Measurements from ENCODE around the gene APC2. TPM values are rescaled to one million over a fixed set of nuclear protein-coding genes. Genes with fewer than 3 reads are reported as not detected.

The APC2 gene
- polyA plus RNA-seq, 4 donors: 0.58 to 2.1 (median 0.81) TPM; not detected in 1

DNA sequence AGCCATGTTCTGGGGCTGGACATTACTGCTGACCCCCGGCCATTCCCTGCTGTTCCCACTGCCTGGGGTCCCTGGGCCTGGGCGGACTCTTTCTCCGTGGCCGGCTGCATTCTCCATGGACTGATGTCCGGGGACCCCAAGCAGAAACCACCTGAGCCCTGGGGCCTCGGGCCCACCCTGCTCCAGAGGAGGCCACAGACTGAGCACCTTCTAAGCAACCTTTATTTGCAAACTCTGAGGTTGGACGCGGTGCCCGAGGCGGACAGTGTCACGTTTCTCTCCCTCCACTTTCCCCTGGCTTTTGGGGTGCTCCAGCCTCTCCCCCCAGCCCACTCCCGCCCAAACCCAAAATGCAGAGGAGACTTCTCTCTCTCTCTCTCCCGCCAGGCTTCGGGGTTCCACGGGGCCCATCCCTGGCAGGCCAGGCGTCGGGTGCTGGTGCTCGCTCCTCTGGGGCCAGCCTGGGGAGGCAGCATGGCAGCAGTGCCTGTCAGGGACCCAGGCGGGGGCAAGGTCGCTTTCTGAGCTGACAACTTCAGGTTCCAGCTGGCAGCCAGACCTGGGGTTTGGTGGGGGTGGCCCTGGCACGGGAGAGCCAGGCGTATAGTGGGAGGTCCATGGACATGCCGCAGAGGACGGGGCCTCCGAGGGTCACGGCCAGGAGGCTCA is 31.4 kb downstream of the APC2 start:
- Histone ChIP-seq H3K36me3 (ENCODE audit: control insufficient read depth in 3 of 3, insufficient read depth in 2 of 3, low read depth in 1 of 3, low read length in 3 of 3) (peaks cover 0 to 9% (median under 1%) of the 10 kb centered on the region in 3 donors), H3K4me1 (ENCODE audit: control insufficient read depth in 3 of 3, insufficient read depth in 2 of 3, low read depth in 1 of 3, low read length in 2 of 3) (peaks cover 0 to 4% (median 0%) of the 10 kb centered on the region in 3 donors), H3K27me3 (ENCODE audit: control insufficient read depth in 3 of 3, insufficient read depth in 3 of 3, low read length in 3 of 3) (no peaks in the 10 kb centered on the region), H3K9me3 (ENCODE audit: control insufficient read depth in 2 of 2, insufficient read depth in 1 of 2, low read depth in 1 of 2, low read length in 1 of 2) (no peaks in the 10 kb centered on the region), H3K4me3 (ENCODE audit: low read depth in 1 of 3, low read length in 3 of 3) (no peak overlapping the region), H3K27ac (ENCODE audit: low read depth in 1 of 3, low read length in 2 of 3) (no peak overlapping the region)
- FAIRE-seq (no peak), DNase-seq (no peak)
- WGBS, 3 donors: 83 to 86% (median 84%) methylated on average over 24 to 26 of the region's 26 CpGs

DNA sequence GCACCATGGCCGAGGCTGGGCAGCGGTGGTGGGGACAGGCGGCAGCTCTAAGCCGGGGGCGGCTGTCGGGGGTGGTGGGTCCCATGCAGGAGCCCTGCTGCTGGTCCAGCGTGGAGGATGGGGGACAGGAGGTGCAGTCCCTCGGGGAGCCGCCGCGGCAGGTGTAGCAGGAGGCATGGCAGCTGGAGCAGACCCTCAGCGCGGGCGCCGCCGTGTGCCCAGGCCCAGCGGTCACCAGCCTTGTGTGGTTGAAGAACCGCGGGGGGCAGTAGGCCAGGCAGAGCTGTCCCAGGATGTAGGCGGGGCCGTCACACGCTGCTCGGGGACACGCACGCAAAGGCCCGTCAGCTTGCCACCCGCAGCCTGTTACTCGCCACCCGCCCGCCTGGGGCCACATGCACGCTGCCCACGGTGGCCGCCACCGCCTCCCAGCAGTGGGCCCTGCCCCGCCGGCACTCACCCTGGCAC is 32.0 kb downstream of the APC2 start:
- Histone ChIP-seq H3K4me1 (ENCODE audit: control insufficient read depth in 3 of 3, insufficient read depth in 2 of 3, low read depth in 1 of 3, low read length in 2 of 3) (peaks cover 0 to 4% (median 0%) of the 10 kb centered on the region in 3 donors), H3K4me3 (ENCODE audit: low read depth in 1 of 3, low read length in 3 of 3) (no peak overlapping the region), H3K27ac (ENCODE audit: low read depth in 1 of 3, low read length in 2 of 3) (no peak overlapping the region), H3K9me3 (ENCODE audit: control insufficient read depth in 2 of 2, insufficient read depth in 1 of 2, low read depth in 1 of 2, low read length in 1 of 2) (no peaks in the 10 kb centered on the region), H3K36me3 (ENCODE audit: control insufficient read depth in 3 of 3, insufficient read depth in 2 of 3, low read depth in 1 of 3, low read length in 3 of 3) (peaks cover 0 to 5% (median 0%) of the 10 kb centered on the region in 3 donors), H3K27me3 (ENCODE audit: control insufficient read depth in 3 of 3, insufficient read depth in 3 of 3, low read length in 3 of 3) (no peaks in the 10 kb centered on the region)
- FAIRE-seq: no peak
- DNase-seq: no peak
- 89 to 94% (median 93%) methylated on average over 27 to 36 of the region's 36 CpGs for WGBS, 3 donors

- FAIRE-seq: no peak
- Histone ChIP-seq H3K36me3 (ENCODE audit: control insufficient read depth in 3 of 3, insufficient read depth in 2 of 3, low read depth in 1 of 3, low read length in 3 of 3) (no peaks in the 10 kb centered on the region), H3K27me3 (ENCODE audit: control insufficient read depth in 3 of 3, insufficient read depth in 3 of 3, low read length in 3 of 3) (no peaks in the 10 kb centered on the region), H3K9me3 (ENCODE audit: control insufficient read depth in 2 of 2, insufficient read depth in 1 of 2, low read depth in 1 of 2, low read length in 1 of 2) (no peaks in the 10 kb centered on the region), H3K27ac (ENCODE audit: low read depth in 1 of 3, low read length in 2 of 3) (no peak overlapping the region), H3K4me3 (ENCODE audit: low read depth in 1 of 3, low read length in 3 of 3) (no peak overlapping the region), H3K4me1 (ENCODE audit: control insufficient read depth in 3 of 3, insufficient read depth in 2 of 3, low read depth in 1 of 3, low read length in 2 of 3) (peaks cover 0 to 4% (median 0%) of the 10 kb centered on the region in 3 donors)
- WGBS, 3 donors: 82 to 85% (median 84%) methylated on average over 28 to 37 of the region's 37 CpGs
- no peak for DNase-seq
Measured at GRCh38 chr19:1482361-1483130, 32.6 kb downstream of the APC2 start.

DNA sequence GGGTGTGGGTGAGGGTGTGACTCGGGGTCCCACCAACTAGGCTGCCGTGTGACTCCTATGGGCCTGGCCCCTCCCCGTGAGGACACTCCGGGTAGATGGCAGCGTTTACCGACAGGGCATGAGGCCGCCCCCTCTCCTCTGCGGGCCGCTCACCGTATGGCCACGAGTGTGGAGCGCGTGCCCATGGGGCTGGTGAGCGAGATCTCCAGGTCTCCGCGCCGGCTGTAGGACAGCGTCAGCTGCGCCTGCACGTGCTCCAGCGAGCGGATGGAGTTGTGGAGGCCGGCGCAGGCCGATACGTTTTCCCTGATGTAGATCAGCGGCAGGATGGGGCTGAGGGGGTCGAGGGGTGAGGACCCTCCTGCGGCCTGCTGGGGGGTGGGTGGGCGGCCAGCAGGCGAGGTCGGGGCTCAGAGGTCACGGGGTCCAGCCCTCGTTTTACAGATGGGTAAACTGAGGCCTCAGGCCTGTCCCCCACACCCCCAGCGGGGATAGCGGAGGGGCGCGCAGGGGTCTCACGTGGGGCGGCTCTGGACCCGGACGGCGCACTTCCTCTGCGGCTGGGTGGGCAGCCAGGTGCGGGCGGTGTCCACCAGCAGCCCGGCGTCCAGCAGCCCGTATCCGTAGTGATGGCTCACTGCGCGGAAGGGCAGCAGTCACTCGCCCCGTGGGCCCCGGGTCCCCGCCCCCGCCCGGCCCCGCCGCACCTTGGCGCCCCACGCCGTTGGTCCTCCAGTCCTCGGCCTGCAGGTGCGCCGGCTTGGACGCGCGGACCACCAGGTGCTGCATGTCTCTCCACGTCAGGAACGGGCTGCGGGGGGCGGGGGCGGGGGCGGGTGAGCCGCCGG is 33.4 kb downstream of the APC2 start:
- WGBS, 3 donors: 93 to 95% (median 94%) methylated on average over 64 to 77 of the region's 77 CpGs
- Histone ChIP-seq H3K27me3 (ENCODE audit: control insufficient read depth in 3 of 3, insufficient read depth in 3 of 3, low read length in 3 of 3) (no peaks in the 10 kb centered on the region), H3K9me3 (ENCODE audit: control insufficient read depth in 2 of 2, insufficient read depth in 1 of 2, low read depth in 1 of 2, low read length in 1 of 2) (no peaks in the 10 kb centered on the region), H3K4me3 (ENCODE audit: low read depth in 1 of 3, low read length in 3 of 3) (no peak overlapping the region), H3K36me3 (ENCODE audit: control insufficient read depth in 3 of 3, insufficient read depth in 2 of 3, low read depth in 1 of 3, low read length in 3 of 3) (no peaks in the 10 kb centered on the region), H3K4me1 (ENCODE audit: control insufficient read depth in 3 of 3, insufficient read depth in 2 of 3, low read depth in 1 of 3, low read length in 2 of 3) (peaks cover 0 to 4% (median 0%) of the 10 kb centered on the region in 3 donors), H3K27ac (ENCODE audit: low read depth in 1 of 3, low read length in 2 of 3) (no peak overlapping the region)
- DNase-seq (no peak), FAIRE-seq (no peak)

DNA sequence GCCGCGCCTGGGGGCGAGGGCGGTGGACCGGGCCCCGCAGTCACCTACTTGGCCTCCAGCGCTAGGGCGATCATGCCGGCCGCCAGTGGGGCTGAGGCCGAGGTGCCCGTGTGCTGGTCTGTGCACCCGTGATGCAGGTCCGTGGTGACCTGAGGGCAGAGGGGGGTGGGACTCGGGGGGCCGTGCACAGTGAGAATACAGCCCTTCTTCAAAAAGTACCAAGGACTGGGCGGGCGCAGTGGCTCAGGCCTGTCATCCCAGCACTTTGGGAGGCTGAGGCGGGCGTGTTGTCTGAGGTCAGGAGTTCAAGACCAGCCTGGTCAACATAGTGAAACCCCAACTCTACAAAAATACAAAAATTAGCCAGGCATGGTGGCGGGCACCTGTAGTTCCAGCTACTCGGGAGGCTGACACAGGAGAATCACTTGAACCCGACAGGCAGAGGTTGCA is 34.1 kb downstream of the APC2 start:
- Histone ChIP-seq H3K27ac (ENCODE audit: low read depth in 1 of 3, low read length in 2 of 3) (no peak overlapping the region), H3K27me3 (ENCODE audit: control insufficient read depth in 3 of 3, insufficient read depth in 3 of 3, low read length in 3 of 3) (no peaks in the 10 kb centered on the region), H3K36me3 (ENCODE audit: control insufficient read depth in 3 of 3, insufficient read depth in 2 of 3, low read depth in 1 of 3, low read length in 3 of 3) (no peaks in the 10 kb centered on the region), H3K4me3 (ENCODE audit: low read depth in 1 of 3, low read length in 3 of 3) (no peak overlapping the region), H3K4me1 (ENCODE audit: control insufficient read depth in 3 of 3, insufficient read depth in 2 of 3, low read depth in 1 of 3, low read length in 2 of 3) (peaks cover 0 to 4% (median 0%) of the 10 kb centered on the region in 3 donors), H3K9me3 (ENCODE audit: control insufficient read depth in 2 of 2, insufficient read depth in 1 of 2, low read depth in 1 of 2, low read length in 1 of 2) (no peaks in the 10 kb centered on the region)
- FAIRE-seq (no peak), DNase-seq (no peak)
- WGBS, 3 donors: 91 to 93% (median 93%) methylated on average over 23 of the region's 23 CpGs

- DNase-seq: peak in 1 of 2 donors; percentile 1
- Histone ChIP-seq H3K4me3 (ENCODE audit: low read depth in 1 of 3, low read length in 3 of 3) (no peak overlapping the region), H3K27ac (ENCODE audit: low read depth in 1 of 3, low read length in 2 of 3) (no peak overlapping the region), H3K27me3 (ENCODE audit: control insufficient read depth in 3 of 3, insufficient read depth in 3 of 3, low read length in 3 of 3) (peaks cover 0 to 6% (median 2%) of the 10 kb centered on the region in 3 donors), H3K9me3 (ENCODE audit: control insufficient read depth in 2 of 2, insufficient read depth in 1 of 2, low read depth in 1 of 2, low read length in 1 of 2) (no peaks in the 10 kb centered on the region), H3K36me3 (ENCODE audit: control insufficient read depth in 3 of 3, insufficient read depth in 2 of 3, low read depth in 1 of 3, low read length in 3 of 3) (no peaks in the 10 kb centered on the region), H3K4me1 (ENCODE audit: control insufficient read depth in 3 of 3, insufficient read depth in 2 of 3, low read depth in 1 of 3, low read length in 2 of 3) (peaks cover 2 to 8% (median 5%) of the 10 kb centered on the region in 3 donors)
- FAIRE-seq: no peak
- 93 to 96% (median 95%) methylated on average over 42 to 56 of the region's 56 CpGs for WGBS, 3 donors
Measured at GRCh38 chr19:1486720-1487575, 37.0 kb downstream of the APC2 start.

DNA sequence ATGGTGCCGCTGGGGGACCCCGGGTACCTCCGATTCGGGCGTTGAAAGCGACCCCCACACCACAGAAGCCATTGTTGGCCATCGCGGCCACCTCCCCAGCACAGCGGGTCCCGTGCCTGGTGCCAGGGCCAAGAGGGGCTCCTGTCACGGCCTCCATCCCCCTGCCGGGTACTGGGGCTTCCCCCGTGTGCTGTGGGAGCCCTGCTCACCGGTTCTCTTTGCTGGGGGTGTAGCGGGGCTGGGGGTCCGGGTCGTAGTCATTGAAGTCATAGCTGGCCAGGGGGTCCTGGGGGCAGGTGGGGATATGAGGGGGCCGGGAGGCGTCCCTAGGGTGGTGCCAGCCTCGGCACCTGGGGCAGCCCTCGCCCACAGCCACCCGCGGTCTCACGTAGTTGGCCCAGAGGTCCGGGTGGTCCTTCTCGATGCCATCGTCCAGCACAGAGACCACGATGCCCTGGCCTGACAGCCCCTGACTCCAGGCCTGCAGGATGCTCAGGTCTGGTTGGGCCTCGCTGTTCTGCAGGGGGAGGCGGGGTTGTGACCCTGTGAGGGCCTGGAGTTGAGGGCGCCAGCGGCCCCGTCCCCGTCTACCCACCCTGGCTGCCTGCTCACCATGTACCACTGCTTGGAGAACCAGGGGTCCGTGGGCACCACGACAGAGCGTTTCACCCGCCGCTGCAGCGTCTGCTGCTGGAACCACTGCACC is 37.8 kb downstream of the APC2 start:
- Histone ChIP-seq H3K9me3 (ENCODE audit: control insufficient read depth in 2 of 2, insufficient read depth in 1 of 2, low read depth in 1 of 2, low read length in 1 of 2) (no peaks in the 10 kb centered on the region), H3K27me3 (ENCODE audit: control insufficient read depth in 3 of 3, insufficient read depth in 3 of 3, low read length in 3 of 3) (peaks cover 0 to 6% (median 2%) of the 10 kb centered on the region in 3 donors), H3K36me3 (ENCODE audit: control insufficient read depth in 3 of 3, insufficient read depth in 2 of 3, low read depth in 1 of 3, low read length in 3 of 3) (no peaks in the 10 kb centered on the region), H3K4me3 (ENCODE audit: low read depth in 1 of 3, low read length in 3 of 3) (no peak overlapping the region), H3K4me1 (ENCODE audit: control insufficient read depth in 3 of 3, insufficient read depth in 2 of 3, low read depth in 1 of 3, low read length in 2 of 3) (peaks cover 2 to 10% (median 5%) of the 10 kb centered on the region in 3 donors), H3K27ac (ENCODE audit: low read depth in 1 of 3, low read length in 2 of 3) (no peak overlapping the region)
- WGBS, 3 donors: 93 to 97% (median 93%) methylated on average over 34 to 40 of the region's 40 CpGs
- no peak for FAIRE-seq
- no peak for DNase-seq

Data from small intestine (tissue), 7 donors.